Dedifferentiated amniotic fluid mesenchymal stem cell (primary cell): Measurements from ENCODE around the gene GPER1.

Experiments
- DNase-seq: peaks from one replicate; pipeline ENCODE4 v3.0.0-alpha.2; 2016; ENCODE audit errors: extremely low spot score

Gene GPER1

GRCh38 chr7:1053816-1054370, 34.0 kb upstream of the GPER1 start:
- DNase-seq: no peak

DNA sequence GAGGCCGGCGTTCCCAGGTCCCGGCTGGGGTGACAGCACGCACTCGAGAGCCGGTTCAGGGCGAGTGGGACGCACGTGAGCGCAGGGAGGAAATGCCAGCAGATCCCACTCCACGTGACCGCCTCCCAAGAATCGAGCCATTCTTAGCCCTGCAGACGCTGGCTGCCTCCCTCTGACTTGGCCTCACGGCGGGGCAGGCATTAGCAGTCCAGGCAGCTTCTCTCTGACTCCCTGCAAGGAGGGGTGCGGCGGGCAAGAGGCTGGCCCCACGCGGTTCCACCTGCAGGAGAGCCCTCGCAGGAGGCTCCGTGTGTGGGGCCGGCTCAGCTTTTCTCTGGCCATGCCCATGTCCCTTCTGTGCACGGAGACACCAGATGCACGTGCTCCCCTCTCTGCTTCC, 33.5 kb upstream of the GPER1 start:
- DNase-seq: no peak

DNA sequence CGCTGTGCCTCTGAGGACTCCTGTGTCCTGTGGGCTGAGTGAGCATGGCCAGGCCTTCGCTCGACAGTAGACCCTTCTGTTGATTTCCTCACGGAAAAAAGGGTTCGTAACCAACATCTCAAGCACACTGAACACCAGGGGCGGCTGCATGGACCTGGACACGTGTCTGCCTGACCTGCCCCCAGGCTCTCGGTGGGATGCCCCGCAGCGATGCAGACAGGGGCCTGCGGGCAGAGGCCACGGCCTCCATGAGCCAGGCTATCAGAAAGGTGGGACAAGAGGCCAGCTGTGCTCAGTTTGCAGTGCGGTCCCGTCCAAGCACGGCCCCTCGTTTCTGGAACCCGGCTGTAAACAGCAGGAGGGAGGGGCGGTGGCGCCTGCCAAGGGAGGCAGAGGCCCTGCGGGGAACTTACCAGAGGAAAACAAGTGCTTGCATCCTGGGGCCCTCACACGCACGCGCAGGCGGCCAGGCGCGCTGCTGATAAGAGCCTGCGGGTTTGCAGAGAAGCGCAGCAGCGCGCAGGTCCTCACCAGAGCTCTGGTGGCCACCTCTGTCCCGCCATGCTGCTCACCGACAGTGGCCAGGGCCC, 33.0 kb upstream of the GPER1 start:
- DNase-seq: no peak

- DNase-seq: no peak
These were observed 32.4 kb upstream of the GPER1 start for GRCh38 chr7:1055491-1055955.

- no peak for DNase-seq
These were observed 31.7 kb upstream of the GPER1 start for GRCh38 chr7:1055956-1056784.

DNA sequence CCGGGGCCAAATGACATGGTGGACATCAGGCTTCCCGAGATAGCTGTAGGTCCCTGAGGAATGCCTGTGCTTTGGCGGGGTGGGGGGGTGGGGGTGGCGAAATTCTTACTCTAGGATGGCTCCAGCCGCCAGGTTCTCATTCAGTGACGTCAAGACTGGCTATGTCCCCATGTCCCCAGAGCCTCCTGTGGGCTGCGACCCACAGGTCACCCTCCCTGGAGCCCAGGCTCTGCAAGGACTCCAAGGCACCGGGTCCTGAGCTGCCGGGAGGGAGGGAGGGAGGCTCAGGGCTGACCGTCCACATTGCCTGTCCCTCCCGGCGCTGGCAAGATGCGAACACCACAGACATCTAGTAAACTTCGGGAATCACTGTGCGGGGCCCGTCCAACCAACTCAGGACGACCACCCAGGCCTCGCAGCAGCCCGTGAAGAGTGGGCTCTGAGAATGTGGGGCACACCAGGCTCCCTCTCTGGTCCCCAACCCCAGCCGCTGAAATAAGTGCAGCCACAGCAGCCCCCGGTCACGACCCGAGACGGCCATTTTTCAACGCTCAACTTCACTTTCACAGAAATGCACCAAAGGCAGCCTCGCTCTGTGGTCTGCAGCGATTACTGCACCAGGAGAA, 31.0 kb upstream of the GPER1 start:
- DNase-seq: no peak

GRCh38 chr7:1057416-1058291, 30.3 kb upstream of the GPER1 start:
- DNase-seq: no peak

GRCh38 chr7:1058311-1058710, 29.6 kb upstream of the GPER1 start:
- no peak for DNase-seq

- DNase-seq: no peak
These were observed 29.1 kb upstream of the GPER1 start for GRCh38 chr7:1058821-1059199.

GRCh38 chr7:1059200-1060091, 28.5 kb upstream of the GPER1 start:
- no peak for DNase-seq

- no peak for DNase-seq
These were observed 27.4 kb upstream of the GPER1 start for GRCh38 chr7:1060315-1061072.

GRCh38 chr7:1061180-1061579, 26.7 kb upstream of the GPER1 start:
- no peak for DNase-seq

DNA sequence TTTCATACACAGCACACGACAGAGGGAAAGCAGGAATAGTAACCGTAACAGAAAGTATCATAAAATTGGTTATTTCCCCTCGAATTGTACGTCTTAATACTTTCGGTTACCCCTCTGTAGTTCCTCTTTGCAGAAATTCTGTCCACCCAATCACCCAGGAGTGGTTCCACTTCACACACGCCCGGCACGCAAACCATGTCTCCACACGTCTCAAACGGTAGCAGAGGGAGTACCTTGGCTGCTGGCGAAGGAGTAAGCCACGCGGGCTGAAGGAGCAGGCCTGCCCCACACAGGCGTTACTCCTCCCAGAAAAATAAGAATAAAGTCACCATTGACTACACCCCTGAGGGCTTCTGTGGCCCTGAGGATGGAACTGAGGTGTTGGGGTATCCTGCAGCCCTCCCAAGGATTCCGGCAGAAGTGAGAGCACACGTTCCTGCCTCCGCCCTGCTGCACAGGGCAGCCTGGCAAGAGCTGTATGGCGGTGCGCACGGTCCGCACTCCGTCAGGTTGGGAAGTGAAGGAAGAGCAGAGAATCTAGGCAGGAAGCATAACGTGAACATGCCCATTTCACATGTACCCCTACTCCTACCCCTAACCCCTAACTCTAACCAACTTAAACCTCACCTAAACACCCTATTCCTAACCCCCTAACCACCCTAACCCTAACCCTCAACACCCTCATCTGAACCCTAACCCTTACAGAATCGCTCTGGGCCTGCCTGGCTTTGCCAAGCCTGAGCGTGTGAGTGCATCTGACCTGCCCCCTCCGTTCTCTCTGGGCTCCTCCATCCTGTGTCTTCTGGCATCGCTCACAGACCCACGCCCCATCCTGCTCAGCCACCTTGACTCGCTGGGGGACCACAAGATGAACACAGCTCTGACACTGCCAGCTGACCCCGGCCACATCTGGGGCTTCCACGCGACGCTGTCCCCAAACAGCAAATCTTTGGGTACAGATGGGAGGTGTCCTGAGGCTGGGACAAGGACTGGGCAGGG, 25.3 kb upstream of the GPER1 start:
- no peak for DNase-seq

GRCh38 chr7:1063361-1063760, 24.6 kb upstream of the GPER1 start:
- no peak for DNase-seq

- no peak for DNase-seq
These were observed 23.3 kb upstream of the GPER1 start for GRCh38 chr7:1064581-1064980.

- no peak for DNase-seq
These were observed 22.7 kb upstream of the GPER1 start for GRCh38 chr7:1065263-1065584.

DNA sequence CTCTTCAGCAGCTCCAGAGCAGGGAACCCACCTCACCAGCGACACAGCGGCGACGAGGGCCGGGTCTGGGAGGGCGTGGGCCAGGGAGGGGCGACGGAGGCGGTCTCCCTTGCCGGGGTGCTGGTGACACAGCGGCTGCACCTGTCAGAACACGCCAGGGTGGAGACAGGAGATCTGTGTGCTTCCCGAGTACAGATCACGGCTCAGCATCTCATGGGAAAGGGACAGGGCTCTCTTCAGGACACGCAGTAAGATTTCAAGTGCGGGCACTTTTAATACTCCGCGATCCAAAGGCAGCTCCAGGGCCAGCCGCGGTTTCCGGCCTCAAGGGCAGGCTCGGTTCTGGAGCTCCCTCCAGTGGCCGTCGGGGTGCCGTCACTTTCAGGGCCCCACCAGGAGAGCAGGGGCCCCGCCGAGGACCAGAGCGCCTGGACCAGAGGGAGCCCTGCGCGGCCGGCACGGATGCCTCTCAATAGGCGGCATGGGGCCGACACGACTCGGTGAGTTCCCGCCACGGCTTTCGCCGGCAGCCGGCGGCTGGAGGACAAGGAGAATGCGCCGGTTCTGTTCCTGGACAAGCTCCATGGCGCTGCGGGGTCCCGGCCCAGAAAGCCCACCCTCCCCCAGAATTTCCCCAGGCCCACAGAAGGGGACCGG, 22.2 kb upstream of the GPER1 start:
- DNase-seq: peak; percentile 49

- DNase-seq: no peak
These were observed 21.7 kb upstream of the GPER1 start for GRCh38 chr7:1066242-1066588.
